Measurements from ENCODE around the gene IFFO2. TPM values are rescaled to one million over a fixed set of nuclear protein-coding genes. Genes with fewer than 3 reads are reported as not detected.

IFFO2 gene
- total and polyA plus RNA-seq, 2 of the 8 experiments (the other 6 are each of a cell fraction or from before 2014, with no cell fraction given) = 6.6 to 10.4 TPM

- Histone ChIP-seq H3K14ac (ENCODE audit: insufficient read length) (no peak overlapping the region), H2AK5ac (ENCODE audit: low read depth, low read length) (no peak overlapping the region; the same call in 1 of the 2 replicates), H4K8ac (ENCODE audit: extremely low read depth, insufficient read depth, low read length) (no peak overlapping the region), H3K79me1 (ENCODE audit: low read depth, low read length) (0 out of 2 replicates have a peak, but pooled peaks cover 3% of the 10 kb centered on the region), H2BK20ac (ENCODE audit: low read length) (no peak overlapping the region), H3K27me3 (replicated peaks in 1 of 4; ENCODE audit: control insufficient read depth in 3 of 4, extremely low read depth in 1 of 4, insufficient read depth in 3 of 4, low read length in 3 of 4) (peaks cover 5 to 40% (median 24%) of the 10 kb centered on the region in 4 experiments; a peak in 6 of 7 replicates), H2AFZ (ENCODE audit: low read length) (no peak overlapping the region), H3K18ac (ENCODE audit: extremely low read depth, low read length) (no peak overlapping the region), H3K23ac (ENCODE audit: insufficient read length) (no peak overlapping the region), H2BK15ac (ENCODE audit: low read length) (no peak overlapping the region), H3K79me2 (ENCODE audit: control insufficient read depth in 1 of 2, insufficient read depth in 2 of 2, low read length in 2 of 2) (no peaks in the 10 kb centered on the region), H3K4ac (replicated peaks; ENCODE audit: insufficient read length, low read depth, low read length) (no peak overlapping the region), H3K23me2 (ENCODE audit: low read depth, low read length) (peaks cover 12% of the 10 kb centered on the region; the same call in 1 of the 2 replicates), H2BK5ac (ENCODE audit: low read depth, low read length) (no peak overlapping the region), H3K4me2 (ENCODE audit: insufficient read depth in 1 of 2, low read depth in 2 of 2, low read length in 2 of 2) (peak overlapping the region; percentile 71 to 95), H4K20me1 (replicated peaks in 1 of 2; ENCODE audit: control insufficient read depth in 1 of 2, insufficient read depth in 2 of 2, low read length in 2 of 2) (peaks cover 2 to 3% of the 10 kb centered on the region in 2 experiments), H4K91ac (replicated peaks; ENCODE audit: insufficient read length, low read length) (no peak overlapping the region), H3K27ac (ENCODE audit: low read depth, low read length) (no peak overlapping the region), H3K4me3 (ENCODE audit: extremely low read depth in 1 of 4, insufficient read depth in 2 of 4, low read depth in 3 of 4, low read length in 4 of 4) (peak overlapping the region; percentile 44 to 69 (median 50)), H3K56ac (replicated peaks; ENCODE audit: insufficient read length, low read depth, low read length) (no peak overlapping the region), H3K4me1 (replicated peaks in 1 of 4; ENCODE audit: control insufficient read depth in 3 of 4, insufficient read depth in 4 of 4, low read length in 3 of 4) (peaks cover 6 to 7% (median 7%) of the 10 kb centered on the region in 4 experiments), H2BK120ac (replicated peaks; ENCODE audit: low read depth, low read length) (no peak overlapping the region), H2BK12ac (ENCODE audit: low read depth, low read length) (no peak overlapping the region), H4K5ac (ENCODE audit: insufficient read length, low read depth, low read length) (no peak overlapping the region), H3K36me3 (ENCODE audit: control insufficient read depth in 2 of 4, insufficient read depth in 4 of 4, low read length in 3 of 4) (no peaks in the 10 kb centered on the region), H3K9ac (replicated peaks in 1 of 4; ENCODE audit: extremely low read depth in 1 of 4, low read depth in 3 of 4, low read length in 3 of 4) (no peak overlapping the region), H3K9me3 (ENCODE audit: insufficient read depth in 2 of 2, low read depth in 1 of 2, low read length in 1 of 2) (no peaks in the 10 kb centered on the region)
- FAIRE-seq (no peak), DNase-seq (ENCODE audit: low read depth in 1 of 2, low spot score in 2 of 2) (no peak)
- ChIA-PET CTCF (ENCODE audit: partially characterized antibody) (interaction anchor here (1.0 to 7.6 kb wide), 6 partner anchors 9 to 113 kb away, joined by 3 to 40 read pairs (median 12); no protein-coding TSS in a partner anchor), POLR2A (ENCODE audit: partially characterized antibody) (interaction anchor here (1.2 to 5.1 kb wide), 13 partner anchors 9 to 117 kb away, joined by 3 to 28 read pairs (median 6); no protein-coding TSS in a partner anchor)
- no peak for TF ChIP-seq FOSL1 (IDR thresholded peaks at IDR 0.05; ENCODE audit: insufficient read depth, low read depth, low read length)
- WGBS, 2 experiments (ENCODE audit: extremely low coverage in 1 of 2, insufficient coverage in 1 of 2, insufficient read length in 1 of 2, insufficient replicate concordance in 2 of 2, low coverage in 1 of 2, low lambda C conversion rate in 2 of 2, missing lambda C conversion rate in 1 of 2) = 77% methylated on average over 6 of the region's 6 CpGs; no CpG with 5 or more reads in 1 of the 2 experiments
Observed at GRCh38 chr1:18955131-18955440, 1.4 kb downstream of the IFFO2 start.
